Stimulated activated CD4-positive, alpha-beta T cell treated with anti-CD3 and anti-CD28 coated beads, TNF-alpha, amount 100 ng/mL, for 1 hour (primary cell): ENCODE results near the gene SAPCD2.

ENCODE experiments used
- DNase-seq, 3 donors: peaks; one replicate each; pipeline ENCODE4 v3.0.0-alpha.2; 2020; ENCODE audit warnings: low read depth in 3 of 3, low spot score in 1 of 3

The SAPCD2 gene

DNA sequence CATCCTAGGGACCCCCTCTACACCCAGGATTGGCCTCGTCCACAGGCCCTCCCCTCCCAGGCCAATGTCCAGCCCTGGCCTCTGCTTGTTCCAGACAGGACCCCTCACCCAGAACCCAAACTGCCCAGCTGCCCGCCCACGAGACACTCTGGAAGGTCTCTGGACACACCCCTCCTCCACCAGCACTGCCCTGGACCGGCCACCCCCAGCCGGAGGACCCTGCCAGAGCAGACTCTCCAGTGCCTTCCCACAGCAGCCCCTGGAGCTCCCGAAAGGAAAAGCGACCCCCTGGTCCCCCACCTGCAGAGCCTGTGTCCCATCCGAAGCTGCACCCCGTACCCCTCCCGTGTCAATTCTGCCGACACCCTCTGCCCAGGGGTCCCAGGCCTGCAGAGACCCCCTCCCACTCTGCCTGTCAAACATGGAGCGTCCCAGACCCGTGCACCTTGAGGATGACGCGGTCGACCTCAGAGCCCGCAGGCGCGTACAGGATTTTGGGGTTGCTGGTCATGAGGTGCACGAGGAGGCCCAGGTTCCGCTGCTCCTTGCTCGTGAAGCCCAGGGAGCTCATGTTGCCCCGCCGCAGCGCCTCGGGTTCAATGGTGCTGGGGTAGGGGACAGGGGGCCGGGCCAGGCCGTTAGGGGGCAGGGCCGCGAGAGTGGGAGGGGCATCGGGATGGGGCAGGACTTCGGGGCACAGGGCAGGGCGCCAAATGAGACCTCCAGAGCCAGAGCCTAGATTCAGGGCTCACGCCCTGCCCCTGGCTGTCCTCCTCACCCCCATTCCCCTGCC is 50.3 kb downstream of the SAPCD2 start:
- DNase-seq = no peak

DNA sequence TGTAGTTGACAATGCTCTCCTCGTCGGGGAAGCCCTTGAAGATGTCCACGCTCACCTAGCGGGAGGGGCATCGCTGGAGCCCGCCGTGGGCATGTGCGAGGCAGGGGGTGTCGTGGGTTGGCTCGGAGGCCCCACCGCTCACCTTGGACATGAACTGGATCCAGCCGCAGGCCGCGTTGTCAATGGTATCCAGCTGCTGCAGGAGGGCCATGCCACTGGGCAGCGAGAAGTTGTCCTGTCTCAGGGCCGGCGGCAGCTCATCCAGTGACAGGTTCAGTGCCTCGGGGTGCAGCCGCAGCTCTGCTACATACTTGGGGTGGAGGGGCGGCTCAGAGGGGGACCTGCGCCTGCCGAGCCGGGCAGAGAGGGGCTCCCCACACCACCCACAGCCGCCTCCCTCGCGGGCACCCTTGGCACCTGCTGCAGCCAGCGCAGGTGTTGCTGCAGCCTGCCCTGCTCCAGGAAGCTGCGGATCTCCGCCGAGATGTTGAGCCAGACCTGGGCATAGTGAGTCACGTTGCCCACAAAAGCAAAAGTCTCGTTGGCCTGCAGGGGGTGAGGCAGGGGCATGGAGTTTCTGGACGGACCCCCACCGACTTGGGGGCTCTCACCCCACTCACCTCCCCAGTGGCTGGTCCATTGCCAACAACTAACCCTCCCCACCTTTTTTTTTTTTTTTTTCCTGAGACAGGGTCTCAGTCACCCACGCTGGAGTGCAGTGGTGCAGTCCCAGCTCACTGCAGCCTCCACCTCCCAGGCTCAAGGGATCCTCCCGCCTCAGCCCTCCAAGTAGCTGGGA is 51.4 kb downstream of the SAPCD2 start:
- DNase-seq = no peak

DNA sequence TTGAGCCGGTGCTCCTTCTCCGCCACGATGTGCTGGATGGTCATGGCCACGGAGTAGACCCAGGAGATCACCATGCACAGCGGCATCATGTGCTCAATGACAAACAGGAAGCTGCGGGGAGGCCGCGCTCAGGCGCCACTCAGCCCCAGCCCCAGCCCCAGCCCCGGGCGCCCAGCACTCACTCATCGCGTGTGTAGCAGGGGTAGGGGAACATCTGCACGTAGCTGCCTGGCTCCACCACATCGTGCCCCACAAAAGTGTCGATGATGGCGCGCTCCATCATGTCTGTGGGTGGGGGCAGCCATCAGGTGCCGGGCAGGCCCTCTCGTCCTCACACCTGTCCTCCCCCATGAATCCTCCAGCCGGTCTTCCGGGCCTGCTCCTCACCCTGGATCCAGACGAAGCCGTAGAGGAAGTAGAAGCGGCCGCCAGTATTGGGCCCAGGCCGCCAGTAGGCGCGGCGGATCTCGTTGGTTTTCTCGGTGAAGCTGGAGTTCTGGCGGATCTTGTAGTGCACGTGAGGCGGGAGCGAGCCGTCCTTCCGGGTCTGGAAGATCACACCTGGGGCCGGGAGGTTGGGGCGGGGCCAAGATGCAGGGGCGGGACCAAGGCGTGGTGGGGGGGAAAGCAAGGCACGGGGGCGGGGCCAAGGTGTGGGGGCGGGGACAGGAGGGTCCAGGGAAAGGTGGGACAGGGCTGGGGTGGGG is 52.4 kb downstream of the SAPCD2 start:
- no peak for DNase-seq

DNA sequence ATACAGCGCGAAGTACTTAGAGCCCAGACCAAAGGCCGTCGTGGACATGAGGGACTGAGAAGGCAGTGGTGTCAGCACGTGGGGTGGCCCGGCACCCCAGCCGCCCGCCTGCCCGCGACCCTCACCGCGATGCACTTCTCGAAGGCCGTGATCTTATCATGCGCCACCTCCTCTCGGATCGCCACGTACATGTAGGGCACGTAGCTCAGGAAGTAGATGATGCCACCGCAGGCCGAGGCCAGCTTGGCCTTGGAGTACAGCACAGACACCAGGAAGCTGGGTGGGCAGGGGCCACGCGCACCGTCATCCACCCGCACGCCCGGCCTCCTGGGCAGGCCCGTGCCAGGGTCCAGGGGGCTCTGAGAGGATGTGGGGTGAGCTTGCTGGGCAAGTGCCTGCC is 53.3 kb downstream of the SAPCD2 start:
- DNase-seq = no peak

DNA sequence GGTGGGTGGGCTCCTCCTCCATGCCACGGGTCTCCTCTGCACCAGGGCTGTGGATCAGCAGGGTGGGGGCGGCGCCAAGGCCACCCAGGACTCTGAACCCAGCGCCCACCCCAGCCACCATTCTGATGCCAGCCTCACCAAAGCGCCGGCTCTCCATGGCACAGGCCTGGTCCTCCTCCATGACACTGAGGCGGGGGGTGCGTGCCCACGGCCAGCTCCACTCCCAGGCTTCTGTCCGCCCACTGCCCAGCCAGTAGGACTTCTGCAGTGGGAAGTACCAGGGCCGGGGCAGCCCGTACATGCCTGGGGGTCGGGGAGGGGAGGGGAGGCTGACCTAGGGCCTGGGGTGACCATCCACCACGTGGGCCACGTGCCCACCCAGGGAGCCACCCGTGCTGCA is 53.9 kb downstream of the SAPCD2 start:
- no peak for DNase-seq

DNA sequence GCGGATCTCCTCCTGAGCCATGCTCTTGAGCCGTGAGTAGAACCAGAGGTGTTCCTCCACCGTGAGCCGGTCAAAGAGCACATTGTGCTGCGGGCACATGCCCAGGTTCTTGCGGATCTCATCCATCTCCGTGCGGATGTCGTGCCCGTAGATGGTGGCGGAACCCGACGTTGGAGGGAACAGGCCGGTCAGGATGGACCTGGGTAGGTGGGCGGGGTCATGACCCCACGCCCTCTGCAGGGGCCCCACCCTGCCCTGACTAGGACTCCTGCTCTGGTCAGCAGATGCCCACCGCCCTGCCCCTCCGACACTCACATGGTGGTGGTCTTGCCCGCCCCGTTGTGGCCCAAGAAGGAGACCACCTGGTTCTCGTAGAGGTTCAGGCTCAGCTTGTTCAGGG is 54.4 kb downstream of the SAPCD2 start:
- DNase-seq = no peak

DNA sequence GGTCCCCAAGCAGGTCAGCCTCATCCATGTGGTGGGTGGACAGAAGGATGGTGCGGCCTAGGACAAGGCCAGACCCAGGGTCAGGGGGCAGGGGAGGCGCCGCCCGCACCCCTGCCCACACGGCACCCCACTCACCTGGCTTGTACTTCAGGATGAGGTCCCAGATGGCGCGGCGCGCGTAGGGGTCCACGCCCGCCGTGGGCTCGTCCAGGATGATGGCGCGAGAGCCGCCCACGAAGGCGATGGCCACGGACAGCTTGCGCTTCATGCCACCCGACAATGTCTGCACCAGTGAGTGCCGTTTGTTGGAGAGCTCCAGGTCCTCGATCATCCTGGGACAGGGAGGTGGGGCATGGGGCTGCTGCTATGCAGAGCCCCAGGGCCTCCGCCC is 54.8 kb downstream of the SAPCD2 start:
- no peak for DNase-seq

DNA sequence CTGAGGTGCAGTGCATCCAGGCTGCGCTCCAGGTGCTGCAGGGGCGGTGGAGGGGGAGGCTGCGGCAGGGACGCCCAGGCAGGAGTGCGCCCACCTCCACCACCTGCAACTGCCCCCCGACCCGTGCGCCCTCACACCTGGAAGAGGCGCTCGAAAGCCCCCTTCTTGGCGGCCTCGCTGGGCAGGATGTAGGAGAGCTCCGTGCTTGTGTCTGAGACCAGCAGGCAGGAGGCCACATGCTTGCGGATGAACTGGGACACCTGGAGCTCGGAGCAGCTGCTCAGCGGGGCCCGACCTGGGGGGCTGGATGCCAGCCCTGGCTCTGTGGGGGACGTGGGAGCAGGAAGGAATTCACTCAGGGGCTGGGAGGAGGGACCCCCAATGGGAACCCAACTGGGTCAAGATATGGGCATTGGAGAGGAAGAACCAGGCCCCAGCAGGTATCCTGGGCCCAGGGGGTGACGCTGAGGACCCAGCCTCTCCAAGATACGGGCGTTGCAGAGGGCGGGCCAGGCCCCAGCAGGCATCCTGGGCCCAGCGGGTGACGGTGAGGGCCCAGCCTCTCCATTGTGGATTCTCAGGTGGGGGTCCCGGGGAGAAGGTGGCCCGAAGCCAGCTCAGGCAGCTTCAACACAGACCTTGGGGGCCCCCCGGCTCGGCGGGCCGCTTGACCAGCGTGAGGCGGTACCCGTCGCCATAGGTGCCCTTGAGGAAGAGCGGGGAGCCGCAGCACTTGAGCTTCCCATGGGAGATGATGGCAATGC is 55.4 kb downstream of the SAPCD2 start:
- no peak for DNase-seq

DNA sequence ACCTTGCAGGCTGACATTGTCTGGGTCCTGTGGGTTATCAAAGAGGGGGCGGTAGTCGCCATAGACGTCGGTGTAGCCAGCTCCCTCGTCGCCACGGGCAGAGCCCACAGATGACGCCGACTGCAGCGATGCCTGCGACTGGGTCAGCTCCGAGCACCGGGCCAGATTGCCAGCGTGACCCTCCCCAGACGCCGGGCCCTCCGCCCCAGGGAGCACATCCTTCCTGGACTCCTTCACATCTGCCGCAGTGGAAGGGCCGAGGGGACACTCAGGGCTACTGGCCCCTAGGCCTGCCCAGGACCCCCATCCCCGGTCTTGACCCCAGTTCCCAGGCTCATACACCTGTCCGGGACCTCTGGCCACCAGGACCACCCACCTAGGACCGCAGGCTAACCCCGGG is 56.2 kb downstream of the SAPCD2 start:
- no peak for DNase-seq

DNA sequence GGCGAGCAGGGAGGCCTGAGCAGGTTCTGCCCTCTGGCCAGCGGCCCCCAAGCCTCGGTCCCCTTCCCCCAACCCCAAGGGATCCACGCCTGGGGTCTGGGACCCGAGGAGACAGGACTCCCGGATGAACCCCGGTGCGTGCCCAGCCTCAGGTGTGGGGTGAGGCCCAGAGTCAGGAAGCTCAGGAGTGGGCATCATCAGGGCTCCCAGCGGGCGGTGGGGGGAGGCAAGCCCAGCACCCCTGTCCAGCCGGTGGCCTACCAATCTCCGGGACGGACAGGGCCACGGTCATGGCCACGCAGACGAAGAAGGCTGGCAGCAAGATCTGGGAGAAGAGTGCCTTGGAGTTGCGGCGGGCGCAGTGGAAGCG is 56.8 kb downstream of the SAPCD2 start:
- no peak for DNase-seq

DNA sequence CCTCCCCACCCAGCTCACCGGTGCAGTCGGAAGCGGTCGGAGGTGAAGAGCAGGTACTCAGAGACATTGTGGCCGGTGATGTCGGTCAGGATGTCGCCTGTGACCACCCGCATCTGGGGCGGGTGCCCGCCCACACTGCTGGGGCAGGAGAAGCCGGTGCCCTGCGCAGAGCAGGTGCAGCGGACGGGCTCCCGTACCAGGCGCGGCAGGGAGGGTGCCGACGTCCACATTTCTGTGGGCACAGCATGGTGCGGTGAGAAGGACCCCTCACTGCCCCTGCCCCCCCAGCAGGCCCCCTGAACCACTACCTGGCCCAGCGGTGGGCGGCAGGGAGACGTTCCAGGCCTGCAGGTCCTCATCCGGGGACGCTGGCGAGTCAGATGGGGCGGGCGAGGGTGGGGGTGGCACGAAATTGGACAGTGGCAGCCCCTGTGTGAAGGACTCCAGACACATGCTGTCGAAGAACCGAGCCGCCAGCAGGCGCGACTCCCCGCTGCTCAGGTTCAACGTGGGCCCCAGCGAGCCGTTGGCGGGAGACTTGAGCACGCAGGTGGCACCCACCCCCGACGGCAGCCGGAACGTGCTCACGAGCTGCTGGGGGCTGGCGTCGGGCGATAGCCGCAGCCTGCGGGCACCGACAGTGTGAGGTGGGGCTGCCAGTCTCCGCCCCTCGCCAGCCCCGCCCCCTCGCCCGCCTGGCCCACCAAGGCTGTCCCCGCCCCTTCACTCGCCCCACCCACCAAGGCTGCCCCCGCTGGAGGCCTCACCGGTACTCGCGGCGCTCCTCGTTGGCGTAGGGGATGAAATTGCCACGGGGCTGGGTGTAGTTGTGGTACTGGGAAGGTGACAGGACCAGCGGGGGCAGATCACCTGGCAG is 57.4 kb downstream of the SAPCD2 start:
- DNase-seq = no peak
